Osteoblast (primary cell): Measurements from ENCODE around the gene TTC7B. TPM values are rescaled to one million over a fixed set of nuclear protein-coding genes. Genes with fewer than 3 reads are reported as not detected.

Experiments used
- DNase-seq: peaks from one replicate; pipeline ENCODE4 v3.0.0; 2011; ENCODE audit warnings: low spot score, mixed read lengths; ENCODE audit not compliant: insufficient read length; ENCODE audit errors: missing footprints
- H2AFZ ChIP-seq: 2 replicates; pipeline ENCODE4 v1.6.0; 2011; ENCODE audit warnings: mild to moderate bottlenecking, low read length
- H3K27ac ChIP-seq: 2 replicates; pipeline ENCODE4 v1.5.1; 2011; ENCODE audit warnings: mild to moderate bottlenecking, low read depth, low read length, moderate library complexity
- H3K27me3 ChIP-seq: 2 replicates; pipeline ENCODE4 v1.6.0; 2012; ENCODE audit warnings: mild to moderate bottlenecking, control low read depth, inconsistent platforms, low read length, moderate library complexity; ENCODE audit not compliant: insufficient read depth
- H3K36me3 ChIP-seq: 2 replicates; pipeline ENCODE4 v1.5.1; 2011; ENCODE audit warnings: mild to moderate bottlenecking, low read length, control low read depth, moderate library complexity; ENCODE audit not compliant: insufficient read depth
- H3K4me1 ChIP-seq: 2 replicates; pipeline ENCODE4 v1.5.1; 2011; ENCODE audit warnings: mild to moderate bottlenecking, low read length, control low read depth, moderate library complexity; ENCODE audit not compliant: insufficient read depth
- H3K4me2 ChIP-seq: 2 replicates; pipeline ENCODE4 v1.6.0; 2011; ENCODE audit warnings: mild to moderate bottlenecking, low read length; ENCODE audit not compliant: insufficient read depth
- H3K4me3 ChIP-seq: fragments of 200-600 bp; sonication (generic); 3 replicates; pipeline ENCODE4 v1.5.1; 2012; ENCODE audit warnings: mild to moderate bottlenecking, low read length, inconsistent platforms; ENCODE audit not compliant: insufficient read depth
- H3K79me2 ChIP-seq: 2 replicates; pipeline ENCODE4 v1.6.0; 2012; ENCODE audit warnings: mild to moderate bottlenecking, low read length, control low read depth, inconsistent platforms; ENCODE audit not compliant: insufficient read depth
- H3K9me3 ChIP-seq: 2 replicates; pipeline ENCODE4 v1.5.1; 2011; ENCODE audit warnings: low read depth, low read length, control low read depth
- H4K20me1 ChIP-seq: 2 replicates; pipeline ENCODE4 v1.6.0; 2012; ENCODE audit warnings: mild to moderate bottlenecking, low read length, control low read depth; ENCODE audit not compliant: insufficient read depth
- total RNA-seq: library from RNA; depleted of rRNA; stranded (reverse); fragments of >200 nt; gene quantifications from 2 replicates; pipeline ENCODE4 v1.2.3, GENCODE V29; 2012
- TF ChIP-seq, protein P1 (sequence below): IDR thresholded peaks from 2 replicates; pipeline ENCODE4 v1.5.1; 2011; ENCODE audit warnings: mild to moderate bottlenecking, low read depth, low read length, moderate library complexity; ENCODE audit errors: extremely low read depth

Gene TTC7B
- total RNA-seq, 1 donor = 14.5 TPM

DNA sequence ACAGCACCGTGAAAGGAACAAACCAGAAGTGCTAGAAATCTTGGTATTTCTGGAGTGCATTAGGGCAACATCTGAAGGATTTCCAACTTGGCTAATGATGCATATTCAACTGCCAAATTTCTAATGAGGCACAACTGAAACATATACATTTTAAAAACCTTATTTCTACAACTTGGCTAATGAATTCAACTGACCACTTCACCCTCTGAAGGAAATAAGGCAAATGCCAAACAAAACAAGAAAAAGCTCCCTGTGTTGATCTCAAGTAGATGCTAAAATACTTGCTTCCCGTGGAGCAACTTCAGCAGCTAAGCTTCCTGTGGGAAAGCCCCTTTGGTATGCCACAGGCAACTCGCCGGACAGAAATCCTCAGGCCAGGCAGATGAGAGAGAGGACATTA is 167.1 kb downstream of the TTC7B start:
- Histone ChIP-seq H3K36me3 (peaks cover 5% of the 10 kb centered on the region), H3K27me3 (no peaks in the 10 kb centered on the region), H3K79me2 (no peaks in the 10 kb centered on the region), H3K4me1 (peaks cover 4% of the 10 kb centered on the region), H3K4me2 (no peak overlapping the region), H2AFZ (no peak overlapping the region), H3K9me3 (no peaks in the 10 kb centered on the region), H3K27ac (no peak overlapping the region), H3K4me3 (no peak overlapping the region), H4K20me1 (no peaks in the 10 kb centered on the region)
- TF ChIP-seq, protein P1, sequence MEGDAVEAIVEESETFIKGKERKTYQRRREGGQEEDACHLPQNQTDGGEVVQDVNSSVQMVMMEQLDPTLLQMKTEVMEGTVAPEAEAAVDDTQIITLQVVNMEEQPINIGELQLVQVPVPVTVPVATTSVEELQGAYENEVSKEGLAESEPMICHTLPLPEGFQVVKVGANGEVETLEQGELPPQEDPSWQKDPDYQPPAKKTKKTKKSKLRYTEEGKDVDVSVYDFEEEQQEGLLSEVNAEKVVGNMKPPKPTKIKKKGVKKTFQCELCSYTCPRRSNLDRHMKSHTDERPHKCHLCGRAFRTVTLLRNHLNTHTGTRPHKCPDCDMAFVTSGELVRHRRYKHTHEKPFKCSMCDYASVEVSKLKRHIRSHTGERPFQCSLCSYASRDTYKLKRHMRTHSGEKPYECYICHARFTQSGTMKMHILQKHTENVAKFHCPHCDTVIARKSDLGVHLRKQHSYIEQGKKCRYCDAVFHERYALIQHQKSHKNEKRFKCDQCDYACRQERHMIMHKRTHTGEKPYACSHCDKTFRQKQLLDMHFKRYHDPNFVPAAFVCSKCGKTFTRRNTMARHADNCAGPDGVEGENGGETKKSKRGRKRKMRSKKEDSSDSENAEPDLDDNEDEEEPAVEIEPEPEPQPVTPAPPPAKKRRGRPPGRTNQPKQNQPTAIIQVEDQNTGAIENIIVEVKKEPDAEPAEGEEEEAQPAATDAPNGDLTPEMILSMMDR = no peak
- DNase-seq = no peak

DNA sequence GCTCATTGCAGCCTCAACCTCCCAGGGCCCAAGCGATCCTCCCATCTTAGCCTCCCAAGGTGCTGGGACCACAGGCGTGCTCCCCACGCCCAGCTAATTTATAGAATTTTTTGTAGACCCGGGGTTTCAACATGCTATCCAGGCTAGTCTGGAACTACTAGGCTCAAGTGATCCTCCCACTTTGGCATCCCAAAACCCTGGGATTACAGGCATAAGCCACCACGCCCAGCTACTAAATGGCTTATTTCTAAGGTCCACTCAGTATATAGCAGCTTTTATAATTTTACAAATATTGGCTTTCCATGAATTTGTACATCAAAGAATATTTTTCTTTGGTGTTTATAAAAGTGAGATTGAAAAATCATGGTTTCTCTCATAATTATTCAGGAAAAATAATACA is 167.8 kb downstream of the TTC7B start:
- Histone ChIP-seq H4K20me1 (no peaks in the 10 kb centered on the region), H2AFZ (no peak overlapping the region), H3K4me3 (no peak overlapping the region), H3K27me3 (no peaks in the 10 kb centered on the region), H3K4me2 (no peak overlapping the region), H3K4me1 (peaks cover 4% of the 10 kb centered on the region), H3K9me3 (no peaks in the 10 kb centered on the region), H3K36me3 (peaks cover 9% of the 10 kb centered on the region), H3K27ac (no peak overlapping the region), H3K79me2 (no peaks in the 10 kb centered on the region)
- DNase-seq = no peak
- TF ChIP-seq, protein P1 = no peak

DNA sequence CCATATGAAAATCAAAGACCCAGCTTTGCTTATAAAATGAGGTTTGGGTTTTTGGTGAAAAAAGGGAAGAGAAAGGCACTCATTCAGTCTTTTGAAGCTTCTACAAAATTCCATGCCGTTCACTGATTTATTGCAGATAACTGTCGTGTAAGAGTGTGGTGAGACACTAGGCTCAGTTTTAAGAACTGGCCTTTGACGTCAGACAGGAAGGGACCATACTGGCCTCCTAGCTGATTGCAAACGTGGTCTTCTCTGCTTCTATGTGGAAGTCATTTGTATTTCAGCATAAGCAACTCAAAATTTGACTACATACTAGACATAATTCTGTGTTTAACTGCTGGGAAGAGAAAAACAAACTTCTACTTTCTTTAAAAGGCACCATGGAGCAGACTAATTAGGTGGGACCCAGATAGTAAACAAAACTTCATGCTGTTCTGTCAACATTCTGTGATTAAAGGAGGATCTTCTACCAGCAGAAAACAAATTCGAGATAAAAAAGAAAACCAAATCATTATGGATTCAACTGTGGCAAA is 168.7 kb downstream of the TTC7B start:
- no peak overlapping the region for H2AFZ ChIP-seq
- H3K4me1 ChIP-seq = peaks cover 4% of the 10 kb centered on the region

DNA sequence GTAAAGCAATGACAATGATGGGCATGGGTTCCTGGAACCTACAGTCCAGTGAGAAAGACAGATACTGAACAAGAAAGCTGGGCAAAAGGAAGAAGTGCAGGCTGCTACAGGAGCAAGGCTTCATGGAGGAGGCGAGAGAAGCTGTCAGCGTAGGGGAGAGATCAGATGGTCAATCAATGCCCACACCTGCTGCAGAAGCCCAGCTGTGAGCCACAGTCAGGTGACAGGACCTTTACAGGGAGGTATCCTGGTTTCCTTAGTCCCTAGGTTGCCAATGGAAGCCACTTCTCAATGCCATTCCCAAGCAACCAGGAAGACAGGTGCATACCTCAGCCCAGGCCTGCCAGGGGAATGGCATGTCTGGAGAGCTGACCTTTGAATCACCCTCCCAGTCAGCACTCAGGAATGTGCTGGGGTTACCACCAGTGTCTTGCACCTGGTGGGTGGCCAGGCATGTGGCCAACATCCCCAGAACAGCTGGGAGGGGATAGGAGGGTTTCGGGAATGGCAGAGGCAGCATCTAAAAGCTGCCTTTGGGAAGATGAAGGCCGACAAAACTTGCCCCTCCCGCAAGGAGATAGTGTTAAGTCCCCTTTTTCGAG is 170.3 kb downstream of the TTC7B start:
- no peak overlapping the region for H3K4me3 ChIP-seq
- H3K4me1 ChIP-seq = peaks cover 4% of the 10 kb centered on the region
- H2AFZ ChIP-seq = no peak overlapping the region
- H3K9me3 ChIP-seq = no peaks in the 10 kb centered on the region
- no peaks in the 10 kb centered on the region for H4K20me1 ChIP-seq
- no peak overlapping the region for H3K27ac ChIP-seq
- no peaks in the 10 kb centered on the region for H3K79me2 ChIP-seq
- peaks cover 4% of the 10 kb centered on the region for H3K36me3 ChIP-seq
- H3K27me3 ChIP-seq = no peaks in the 10 kb centered on the region
- DNase-seq = no peak
- H3K4me2 ChIP-seq = no peak overlapping the region
- TF ChIP-seq, protein P1 = no peak

More for the DNA sequence above, 168.7 kb downstream of the TTC7B start:
- H3K9me3 ChIP-seq = no peaks in the 10 kb centered on the region
- no peak overlapping the region for H3K27ac ChIP-seq
- H4K20me1 ChIP-seq = no peaks in the 10 kb centered on the region
- no peak for DNase-seq
- H3K36me3 ChIP-seq = peaks cover 8% of the 10 kb centered on the region
- no peak overlapping the region for H3K4me2 ChIP-seq
- H3K79me2 ChIP-seq = no peaks in the 10 kb centered on the region
- no peaks in the 10 kb centered on the region for H3K27me3 ChIP-seq
- TF ChIP-seq, protein P1 = no peak
- H3K4me3 ChIP-seq = no peak overlapping the region
